SK-MEL-5 (cell line): ENCODE data around the gene GLS. TPM values are rescaled to one million over a fixed set of nuclear protein-coding genes. Genes with fewer than 3 reads are reported as not detected.

Source experiments
- DNase-seq: peaks from one replicate; pipeline ENCODE4 v3.0.0-alpha.2; 2016; ENCODE audit warnings: low read depth, low spot score
- in situ Hi-C: cut with HindIII; loops from 2 replicates; pipeline ENCODE4 v1.10.0; 2016; ENCODE audit warnings: low sequenced_read_pairs, high pct_unique_total_duplicates, low pct_unique_long_range_greater_than_20kb
- total RNA-seq: library from RNA; depleted of rRNA; stranded (reverse); fragments of >200 nt; shearing (Covaris generic); gene quantifications from 2 replicates; pipeline ENCODE4 v1.2.3, GENCODE V29; 2014; rRNA removed

The GLS gene
- total RNA-seq, 1 experiment from 2014 or later: 117 TPM

DNA sequence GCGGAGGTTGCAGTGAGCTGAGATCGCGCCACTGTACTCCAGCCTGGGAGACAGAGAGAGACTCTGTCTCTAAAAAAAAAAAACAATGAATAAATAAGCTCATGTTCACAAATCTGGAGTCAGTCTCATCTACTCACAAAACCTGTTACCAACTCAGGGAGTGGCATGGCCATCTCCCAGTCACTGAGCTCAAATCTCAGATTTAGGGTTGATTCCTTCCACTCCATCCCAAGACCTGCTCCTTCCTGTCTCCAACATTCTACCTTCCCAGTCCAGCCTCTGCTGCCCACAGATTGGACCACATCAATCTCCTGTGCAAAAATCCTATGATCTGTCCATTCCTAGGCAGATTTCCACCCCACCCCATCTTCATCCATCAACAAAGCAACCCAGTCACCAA lies 131.7 kb downstream of the GLS start:
- no peak for DNase-seq
- in situ Hi-C loops: no loop called here

- in situ Hi-C loops: no loop called here
Measured at GRCh38 chr2:191012845-191013681, 132.4 kb downstream of the GLS start.

DNA sequence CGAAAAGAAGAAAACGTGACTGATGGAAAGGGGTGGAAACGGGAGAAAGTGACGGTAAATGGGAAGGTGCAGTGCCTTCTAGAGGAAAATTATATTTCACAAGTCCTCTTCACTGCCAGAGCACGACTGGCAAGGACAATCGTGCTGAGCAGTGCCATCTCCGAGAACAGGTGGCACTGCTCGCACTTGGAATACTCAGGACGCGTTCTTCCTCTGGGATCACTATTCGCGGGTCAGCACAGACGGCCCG lies 133.0 kb downstream of the GLS start:
- no peak for DNase-seq

More at GRCh38 chr2:191012845-191013681, 132.4 kb downstream of the GLS start:
- DNase-seq: no peak

DNA sequence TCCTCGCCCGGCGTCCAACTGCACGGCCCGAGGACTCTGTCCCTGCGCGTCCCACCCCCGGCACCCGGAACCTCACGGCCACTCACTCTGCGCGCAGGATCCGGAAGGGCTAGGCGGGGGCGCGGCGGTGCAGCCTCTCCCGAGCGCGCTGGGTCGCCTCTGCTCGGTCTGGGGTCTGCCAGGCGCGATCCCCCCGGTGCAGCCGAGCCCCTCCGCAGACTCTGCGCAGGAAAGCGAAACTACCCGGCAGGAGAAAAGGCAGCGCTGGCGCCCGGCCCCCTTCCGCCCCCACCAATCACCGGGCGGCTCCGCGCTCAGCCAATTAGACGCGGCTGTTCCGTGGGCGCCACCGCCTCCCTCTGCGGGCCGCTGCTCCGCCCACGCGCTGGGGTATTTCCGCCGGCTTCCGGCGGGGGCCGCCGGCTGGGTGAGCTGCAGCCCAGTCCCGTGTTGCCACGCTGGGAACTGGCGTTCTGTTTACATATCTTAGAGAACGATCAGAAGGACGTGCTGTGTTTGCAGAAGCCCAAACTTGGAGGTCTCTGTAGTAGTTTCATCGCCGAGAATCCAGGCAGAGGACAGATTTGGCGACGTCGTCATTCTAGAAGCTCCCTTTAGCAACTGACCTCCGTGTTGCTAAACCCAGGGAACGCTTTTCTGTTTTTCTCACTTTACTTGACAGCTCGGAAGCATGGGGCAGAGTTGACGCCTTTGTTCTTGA lies 133.5 kb downstream of the GLS start, which contains the start of gene STAT1:
Gene STAT1 (minus strand): TSS at position 240 of the 721 bp plus-strand sequence. CDS start 4,168 bp downstream, outside the sequence.
- in situ Hi-C loops: no loop called here
- DNase-seq: peak; percentile 89

More for the DNA sequence above, 133.0 kb downstream of the GLS start:
- in situ Hi-C loops: no loop called here

GRCh38 chr2:191014653-191015020 lies 134.0 kb downstream of the GLS start:
- in situ Hi-C loops: no loop called here
- DNase-seq: no peak

Other genes starting within 250 kb of the GLS start
- gene NAB1, start 231.7 kb upstream of the GLS start, total RNA-seq: 41.5 and 42.8 TPM in 2 replicates
- gene STAT1, start 133.3 kb downstream of the GLS start, total RNA-seq: 36.8 and 40.4 TPM in 2 replicates